Measurements from ENCODE around the gene PPP2R2D. TPM values are rescaled to one million over a fixed set of nuclear protein-coding genes. Genes with fewer than 3 reads are reported as not detected.

Gene PPP2R2D
- total RNA-seq, 4 donors from 2014 or later, result 27.2 to 57.0 (median 44.1) TPM

DNA sequence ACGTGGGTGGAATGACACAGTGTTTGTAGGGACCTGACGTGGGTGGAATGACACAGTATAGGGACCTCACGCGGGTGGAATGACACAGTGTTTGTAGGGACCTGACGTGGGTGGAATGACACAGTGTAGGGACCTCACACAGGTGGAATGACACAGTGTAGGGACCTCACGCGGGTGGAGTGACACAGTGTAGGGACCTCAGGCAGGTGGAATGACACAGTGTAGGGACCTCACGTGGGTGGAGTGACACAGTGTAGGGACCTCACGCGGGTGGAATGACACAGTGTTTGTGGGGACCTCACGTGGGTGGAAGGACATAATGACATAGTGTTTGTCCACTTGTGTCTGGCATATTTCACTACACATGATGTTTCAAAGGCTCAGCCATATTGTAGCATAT lies 19.3 kb downstream of the PPP2R2D start:
- no peak for TF ChIP-seq POLR2AphosphoS5 (IDR thresholded peaks at IDR 0.05)
- no peak for TF ChIP-seq POLR2A (IDR thresholded peaks at IDR 0.05)
- TF ChIP-seq, protein P1, sequence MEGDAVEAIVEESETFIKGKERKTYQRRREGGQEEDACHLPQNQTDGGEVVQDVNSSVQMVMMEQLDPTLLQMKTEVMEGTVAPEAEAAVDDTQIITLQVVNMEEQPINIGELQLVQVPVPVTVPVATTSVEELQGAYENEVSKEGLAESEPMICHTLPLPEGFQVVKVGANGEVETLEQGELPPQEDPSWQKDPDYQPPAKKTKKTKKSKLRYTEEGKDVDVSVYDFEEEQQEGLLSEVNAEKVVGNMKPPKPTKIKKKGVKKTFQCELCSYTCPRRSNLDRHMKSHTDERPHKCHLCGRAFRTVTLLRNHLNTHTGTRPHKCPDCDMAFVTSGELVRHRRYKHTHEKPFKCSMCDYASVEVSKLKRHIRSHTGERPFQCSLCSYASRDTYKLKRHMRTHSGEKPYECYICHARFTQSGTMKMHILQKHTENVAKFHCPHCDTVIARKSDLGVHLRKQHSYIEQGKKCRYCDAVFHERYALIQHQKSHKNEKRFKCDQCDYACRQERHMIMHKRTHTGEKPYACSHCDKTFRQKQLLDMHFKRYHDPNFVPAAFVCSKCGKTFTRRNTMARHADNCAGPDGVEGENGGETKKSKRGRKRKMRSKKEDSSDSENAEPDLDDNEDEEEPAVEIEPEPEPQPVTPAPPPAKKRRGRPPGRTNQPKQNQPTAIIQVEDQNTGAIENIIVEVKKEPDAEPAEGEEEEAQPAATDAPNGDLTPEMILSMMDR (IDR thresholded peaks at IDR 0.05), result no peak
- Histone ChIP-seq H3K36me3 (no peaks in the 10 kb centered on the region), H3K27me3 (no peaks in the 10 kb centered on the region), H3K4me3 (no peak overlapping the region), H3K27ac (no peak overlapping the region), H3K9me3 (peaks cover 0 to 3% (median 0%) of the 10 kb centered on the region in 3 donors), H3K4me1 (peaks cover 0 to 23% (median 0%) of the 10 kb centered on the region in 3 donors)
- WGBS, 2 donors (ENCODE audit: low coverage in 1 of 2), result 83 to 89% methylated on average over 8 to 9 of the region's 11 CpGs
- no peak for ATAC-seq

DNA sequence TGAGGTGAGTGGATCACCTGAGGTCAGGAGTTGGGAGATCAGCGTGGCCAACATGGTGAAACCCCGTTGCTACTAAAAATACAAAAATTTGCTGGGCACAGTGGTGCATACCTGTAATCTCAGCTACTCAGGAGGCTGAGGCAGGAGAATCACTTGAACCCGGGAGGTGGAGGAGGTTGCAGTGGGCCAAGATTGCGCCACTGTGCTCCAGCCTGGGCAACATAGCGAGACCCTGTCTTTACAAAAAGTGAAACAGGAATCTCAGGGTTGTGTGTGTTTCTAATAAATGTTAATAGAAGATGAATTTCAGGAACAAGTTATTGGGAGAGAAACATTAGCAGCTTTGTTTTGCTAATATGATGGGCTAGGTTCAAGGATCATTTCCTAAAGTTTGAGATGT lies 19.9 kb downstream of the PPP2R2D start:
- 76 to 90% methylated on average over 5 of the region's 5 CpGs for WGBS, 2 donors (ENCODE audit: low coverage in 1 of 2)
- Histone ChIP-seq H3K4me1 (peaks cover 0 to 17% (median 0%) of the 10 kb centered on the region in 3 donors), H3K36me3 (no peaks in the 10 kb centered on the region), H3K27ac (no peak overlapping the region), H3K9me3 (peaks cover 0 to 8% (median 0%) of the 10 kb centered on the region in 3 donors), H3K4me3 (no peak overlapping the region), H3K27me3 (no peaks in the 10 kb centered on the region)
- TF ChIP-seq EP300 (IDR thresholded peaks at IDR 0.05), result no peak
- TF ChIP-seq, protein P1 (IDR thresholded peaks at IDR 0.05), result no peak
- no peak for TF ChIP-seq POLR2AphosphoS5 (IDR thresholded peaks at IDR 0.05)
- no peak for TF ChIP-seq POLR2A (IDR thresholded peaks at IDR 0.05)
- ATAC-seq, result no peak

- Histone ChIP-seq H3K36me3 (no peaks in the 10 kb centered on the region), H3K9me3 (peaks cover 0 to 10% (median 0%) of the 10 kb centered on the region in 3 donors), H3K4me3 (no peak overlapping the region), H3K27ac (no peak overlapping the region), H3K4me1 (peaks cover 0 to 13% (median 0%) of the 10 kb centered on the region in 3 donors), H3K27me3 (no peaks in the 10 kb centered on the region)
- 40 to 67% methylated on average over 1 to 3 of the region's 8 CpGs for WGBS, 2 donors (ENCODE audit: low coverage in 1 of 2)
- ATAC-seq, result no peak
- TF ChIP-seq POLR2A (IDR thresholded peaks at IDR 0.05), result no peak
- TF ChIP-seq, protein P1 (IDR thresholded peaks at IDR 0.05), result no peak
- TF ChIP-seq EP300 (IDR thresholded peaks at IDR 0.05), result no peak
- TF ChIP-seq POLR2AphosphoS5 (IDR thresholded peaks at IDR 0.05), result no peak
These were observed 20.4 kb downstream of the PPP2R2D start for GRCh38 chr10:131921184-131921583.

DNA sequence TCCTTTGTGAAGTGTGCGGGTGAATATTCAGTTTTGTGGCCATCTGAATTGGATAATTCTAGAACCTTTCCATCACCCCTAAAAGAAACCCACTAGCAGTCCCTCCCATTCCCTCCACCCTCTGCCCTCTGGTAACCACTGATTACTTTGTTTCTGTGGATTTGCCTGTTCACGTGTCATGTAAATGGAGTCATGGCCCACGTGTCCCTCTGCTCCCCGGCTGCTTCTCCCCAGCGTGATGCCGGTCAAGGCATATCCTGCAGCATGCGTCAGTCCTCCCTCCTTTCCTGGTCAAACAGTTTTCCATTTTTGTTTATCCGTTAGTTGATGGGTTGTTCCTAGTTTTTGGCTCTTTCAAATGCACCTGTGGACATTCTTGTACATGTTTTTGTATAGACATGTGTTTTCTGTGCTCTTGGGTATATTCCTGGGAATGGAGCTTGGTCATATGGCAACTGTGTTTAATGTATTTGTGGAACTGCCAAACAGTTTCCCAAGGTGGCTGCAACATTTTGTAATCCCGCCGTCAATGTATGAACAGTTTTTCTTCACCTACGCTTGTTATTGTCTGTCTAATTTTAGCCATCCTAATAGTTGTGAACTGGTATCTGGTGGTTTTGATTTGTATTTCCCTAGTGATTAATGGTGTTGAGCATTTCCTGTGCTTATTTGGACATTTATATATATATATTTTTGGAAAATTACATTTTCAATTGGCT lies 22.4 kb downstream of the PPP2R2D start:
- H3K4me3 ChIP-seq, result no peak overlapping the region
- TF ChIP-seq POLR2A (IDR thresholded peaks at IDR 0.05), result no peak
- TF ChIP-seq EP300 (IDR thresholded peaks at IDR 0.05), result no peak
- TF ChIP-seq POLR2AphosphoS5 (IDR thresholded peaks at IDR 0.05), result no peak
- TF ChIP-seq, protein P1 (IDR thresholded peaks at IDR 0.05), result no peak
- WGBS, 2 donors (ENCODE audit: low coverage in 1 of 2), result 82 to 83% methylated on average over 10 to 11 of the region's 11 CpGs
- H3K27me3 ChIP-seq, result no peaks in the 10 kb centered on the region
- H3K9me3 ChIP-seq, result peaks cover 0 to 10% (median 0%) of the 10 kb centered on the region in 3 donors
- no peak for ATAC-seq
- no peaks in the 10 kb centered on the region for H3K36me3 ChIP-seq
- H3K4me1 ChIP-seq, result peaks cover 0 to 24% (median 4%) of the 10 kb centered on the region in 3 donors
- H3K27ac ChIP-seq, result no peak overlapping the region
